SK-N-SH treated with all-trans-retinoic acid at 6 μM for 48 hours (cell line): Measurements from ENCODE around the gene BPNT1.
"Not testable (repeated sequence)": the region's sequence is repeated elsewhere in the genome, so short reads cannot be mapped to it uniquely, and the experiment has no call there.

Source experiments
- CSDC2 ChIP-seq: fragments of 250-450 bp; sonication (Bioruptor Pico); IDR thresholded peaks from 2 replicates; pipeline ENCODE4 v1.5.0; 2020; ENCODE audit warnings: mild to moderate bottlenecking, moderate library complexity
- ISL1 ChIP-seq: fragments of 250-450 bp; sonication (Bioruptor Pico); IDR thresholded peaks from 2 replicates; pipeline ENCODE4 v2.1.2; 2022; ENCODE audit warnings: mild to moderate bottlenecking, moderate library complexity
- OSR1 ChIP-seq: fragments of 250-450 bp; sonication (Bioruptor Pico); IDR thresholded peaks from 2 replicates; pipeline ENCODE4 v1.8.0; 2022; ENCODE audit warnings: moderate library complexity, mild to moderate bottlenecking, inconsistent platforms
- PATZ1 ChIP-seq: fragments of 250-450 bp; sonication (Bioruptor Pico); IDR thresholded peaks from 2 replicates; pipeline ENCODE4 v1.8.0; 2020; ENCODE audit warnings: mild to moderate bottlenecking, moderate library complexity, borderline replicate concordance
- TSHZ2 ChIP-seq: fragments of 250-450 bp; sonication (Bioruptor Pico); IDR thresholded peaks from 2 replicates; pipeline ENCODE4 v1.5.0; 2020; ENCODE audit warnings: mild to moderate bottlenecking, moderate library complexity
- ZC3H10 ChIP-seq: fragments of 250-450 bp; sonication (Bioruptor Pico); IDR thresholded peaks from 2 replicates; pipeline ENCODE4 v1.5.1; 2021; ENCODE audit warnings: mild to moderate bottlenecking, moderate library complexity
- ZFP3 ChIP-seq: fragments of 250-450 bp; sonication (Bioruptor Pico); IDR thresholded peaks from 2 replicates; pipeline ENCODE4 v1.5.0; 2020; ENCODE audit warnings: mild to moderate bottlenecking, moderate library complexity
- ZNF70 ChIP-seq: fragments of 450-650 bp; formaldehyde crosslinking; IDR thresholded peaks from 2 replicates; pipeline ENCODE4 v1.5.0; 2020; ENCODE audit warnings: mild to moderate bottlenecking, moderate library complexity

- not testable (repeated sequence) for TF ChIP-seq ZC3H10 (CRISPR knock-in tag); PATZ1 (CRISPR knock-in tag); CSDC2; OSR1; ZNF70 (CRISPR knock-in tag); TSHZ2 (CRISPR knock-in tag); ISL1; ZFP3
Observed at GRCh38 chr1:220110473-220110872, 20.9 kb upstream of the BPNT1 start.
